Cortex of kidney (tissue), 1 donor: ENCODE measurements around the gene CRYBA1.

Experiments used
- DNase-seq: peaks from one replicate; lab custom pipeline; 2025; lab: John Stamatoyannopoulos, UW

Gene CRYBA1

DNA sequence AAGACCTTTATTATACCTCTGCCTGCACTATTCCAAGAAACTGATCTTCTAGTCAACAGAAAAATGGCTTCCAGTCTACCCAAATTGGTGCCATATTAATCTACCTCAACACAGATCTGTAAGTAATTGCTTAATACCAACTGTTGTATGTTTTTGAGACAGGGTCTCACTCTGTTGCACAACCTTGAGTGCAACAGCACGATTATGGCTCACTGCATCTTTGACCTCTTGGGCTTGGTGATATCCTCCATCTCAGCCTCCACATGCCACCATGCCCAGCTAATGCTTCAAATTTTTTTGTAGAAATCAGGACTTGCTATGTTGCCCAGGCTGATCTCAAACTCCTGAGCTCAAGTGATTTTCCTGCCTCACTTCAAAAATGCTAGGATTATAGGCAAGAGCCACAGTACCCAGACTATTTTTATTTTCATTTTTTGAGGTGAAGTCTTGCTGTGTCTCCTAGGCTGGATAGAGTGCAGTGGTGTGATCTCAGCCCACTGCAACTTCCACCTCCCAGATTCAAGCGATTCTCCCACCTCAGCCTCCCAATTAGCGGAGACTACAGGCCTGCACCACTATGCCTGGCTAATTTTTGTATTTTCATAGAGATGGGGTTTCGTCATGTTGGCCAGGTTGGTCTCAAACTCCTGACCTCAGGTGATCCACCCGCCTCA lies 32.9 kb downstream of the CRYBA1 start:
- DNase-seq, result no peak

DNA sequence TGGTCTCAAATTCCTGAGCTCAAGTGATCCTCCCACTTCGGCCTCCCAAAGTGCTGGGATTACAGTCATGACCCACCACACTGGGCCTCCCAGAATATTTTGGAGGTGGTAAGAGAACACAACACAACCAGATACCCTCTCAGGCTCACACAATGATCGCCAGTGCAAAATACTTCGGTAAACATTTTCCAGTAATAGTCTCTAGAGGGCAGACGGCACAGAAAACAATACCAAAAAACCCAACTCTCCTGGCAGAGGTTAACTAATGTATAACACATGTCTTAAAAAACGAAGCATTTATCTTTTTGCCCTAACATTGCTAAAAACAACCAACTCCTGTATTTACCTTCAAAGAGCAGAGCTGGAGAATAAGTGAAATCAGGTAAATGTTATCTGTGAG lies 36.8 kb downstream of the CRYBA1 start:
- no peak for DNase-seq

DNA sequence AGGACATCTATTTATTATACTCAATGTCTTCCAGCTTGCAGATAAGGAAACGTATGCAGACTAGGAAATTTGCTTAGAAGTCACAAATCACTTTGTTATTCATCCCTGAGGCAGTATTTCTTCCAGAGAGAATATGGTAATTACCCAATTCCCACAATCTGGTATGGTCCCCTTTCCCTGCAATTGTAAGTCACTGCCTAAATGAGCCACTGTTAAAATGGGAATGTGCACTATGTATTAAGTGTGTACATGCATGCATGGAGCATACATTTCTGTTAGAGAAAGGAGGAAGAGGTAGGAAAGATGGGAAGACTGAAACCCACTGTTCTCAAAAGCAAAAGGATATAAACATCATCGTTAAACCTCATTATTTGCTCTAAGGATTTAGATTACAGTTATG lies 37.3 kb downstream of the CRYBA1 start:
- DNase-seq, result no peak

DNA sequence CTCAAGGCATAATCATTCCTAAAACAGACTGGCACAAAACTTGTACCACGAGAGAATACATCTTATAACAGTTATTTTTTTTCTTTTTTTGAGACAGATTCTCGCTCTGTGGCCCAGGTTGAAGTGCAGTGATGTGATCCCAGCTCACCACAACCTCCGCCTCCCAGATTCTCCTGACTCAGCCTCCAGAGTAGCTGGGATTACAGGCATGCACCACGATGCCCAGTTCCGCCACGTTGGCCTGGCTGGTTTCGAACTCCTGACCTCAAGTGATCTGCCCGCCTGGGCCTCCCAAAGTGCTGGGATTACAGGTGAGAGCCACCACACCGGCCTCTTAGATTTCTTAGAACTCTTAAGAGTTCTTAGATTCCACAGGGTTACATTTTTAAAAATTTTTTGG lies 43.2 kb downstream of the CRYBA1 start:
- no peak for DNase-seq

DNA sequence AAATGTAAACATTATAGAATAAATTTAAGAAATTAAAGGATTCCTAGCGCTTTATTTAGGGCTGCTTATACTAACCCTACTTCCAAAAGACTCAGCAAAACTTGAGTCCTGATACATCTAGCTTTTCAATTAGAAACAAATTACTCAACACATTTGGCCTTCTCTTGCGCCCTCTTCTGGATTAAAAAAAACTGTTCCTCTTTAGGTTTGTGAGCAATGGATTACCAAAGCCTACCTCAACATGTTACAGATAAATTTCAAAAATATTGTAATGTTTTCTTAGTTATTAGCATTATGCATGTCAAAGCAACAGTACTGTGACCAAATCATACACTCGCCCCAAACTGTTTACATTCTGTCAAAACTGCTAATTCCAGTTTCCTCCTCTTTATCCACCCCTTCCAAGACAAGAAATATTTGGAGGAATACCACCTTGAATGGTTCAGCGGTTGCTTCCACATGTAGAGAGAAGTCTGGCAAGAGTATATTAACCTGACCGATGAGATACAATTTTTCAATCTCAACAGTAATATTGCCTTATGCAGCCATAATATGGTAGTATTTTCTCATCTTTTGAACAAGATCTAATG lies 44.6 kb downstream of the CRYBA1 start:
- DNase-seq, result no peak

DNA sequence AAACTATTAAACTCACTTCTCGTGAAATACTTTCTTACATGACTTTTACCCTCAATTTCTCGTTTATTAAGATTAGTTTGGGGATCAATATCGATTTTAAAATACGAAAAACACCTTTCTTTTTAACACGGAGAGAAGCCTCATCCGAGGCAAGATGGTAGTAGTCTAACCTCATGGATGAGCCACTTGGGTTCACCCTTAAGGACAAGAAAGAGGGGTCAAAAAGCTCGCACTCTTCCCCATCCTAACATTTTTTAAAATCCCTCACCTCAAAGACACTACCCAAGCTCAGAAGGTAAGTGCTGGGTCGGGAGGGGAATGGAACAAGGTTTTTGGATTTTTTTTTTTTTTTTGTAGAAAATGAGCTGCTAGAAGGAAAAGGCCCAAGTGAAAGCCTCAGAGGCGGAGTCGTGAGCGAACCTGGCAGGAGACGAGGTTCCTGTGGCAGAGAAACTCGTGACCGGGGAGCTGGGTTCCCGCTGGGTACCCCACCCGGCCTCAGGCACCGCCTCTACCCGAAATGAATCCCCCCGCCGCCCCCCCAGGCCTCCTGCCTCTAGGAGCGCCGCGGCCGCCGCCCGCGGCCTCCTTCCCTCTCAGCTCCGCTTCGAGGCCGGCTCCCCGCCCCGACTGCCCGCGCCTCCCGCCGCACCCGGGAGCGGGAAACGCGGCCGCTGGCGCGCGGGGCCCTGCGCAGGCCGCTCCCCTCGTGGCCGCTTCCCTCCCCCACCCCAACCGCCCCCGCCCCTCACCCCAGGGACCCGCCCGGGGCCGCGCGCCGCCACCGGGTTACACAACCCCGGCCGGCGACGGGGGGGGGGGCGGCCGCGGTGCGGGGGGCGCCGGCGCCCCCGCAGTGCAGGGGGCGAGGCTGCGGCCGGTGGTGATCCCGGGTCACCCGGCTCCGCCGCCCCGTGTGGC lies 45.7 kb downstream of the CRYBA1 start:
- no peak for DNase-seq

DNA sequence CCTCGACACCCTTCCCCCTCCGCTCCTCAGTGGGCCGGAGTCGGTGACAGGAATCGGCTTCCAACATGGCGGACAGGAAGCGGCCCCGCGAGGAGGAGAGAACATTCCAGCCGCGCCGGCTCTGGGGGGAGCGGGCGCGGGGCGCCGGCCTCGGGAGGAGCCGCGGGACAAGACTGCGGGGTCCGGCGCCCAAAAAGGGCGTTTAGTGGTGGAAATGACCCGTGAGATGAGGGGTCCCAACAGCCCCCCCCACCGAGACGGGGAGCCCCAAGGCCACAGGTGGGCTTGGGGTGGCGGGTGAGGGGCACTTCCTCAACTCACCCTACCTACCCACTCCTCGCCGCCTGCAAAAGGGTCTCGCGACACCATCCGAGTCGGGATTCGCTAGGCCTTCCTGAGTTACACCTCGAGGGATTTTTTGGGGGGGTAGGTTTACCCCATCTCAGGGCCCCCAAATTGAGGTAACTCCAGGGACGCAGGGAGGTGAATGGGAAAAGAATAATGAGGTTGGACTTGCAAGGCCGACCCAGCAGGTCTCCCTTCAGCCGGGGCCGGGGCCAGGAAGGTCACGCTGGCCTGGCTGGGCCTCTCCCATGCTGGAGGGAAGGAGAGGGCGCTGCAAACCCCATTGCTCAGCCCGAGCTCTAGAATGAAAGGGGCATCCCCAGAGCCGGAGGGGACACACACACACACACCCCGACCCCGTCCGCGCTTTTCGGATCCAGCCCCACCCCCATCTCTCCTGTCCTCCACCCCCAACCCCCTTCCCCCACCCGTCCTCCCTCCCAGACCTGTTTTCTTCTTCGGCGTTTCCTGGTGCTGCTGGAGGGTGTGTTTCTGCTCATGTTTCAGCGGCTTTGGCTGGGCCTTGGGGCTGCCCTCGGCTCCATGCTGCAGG lies 46.6 kb downstream of the CRYBA1 start:
- DNase-seq, result no peak

DNA sequence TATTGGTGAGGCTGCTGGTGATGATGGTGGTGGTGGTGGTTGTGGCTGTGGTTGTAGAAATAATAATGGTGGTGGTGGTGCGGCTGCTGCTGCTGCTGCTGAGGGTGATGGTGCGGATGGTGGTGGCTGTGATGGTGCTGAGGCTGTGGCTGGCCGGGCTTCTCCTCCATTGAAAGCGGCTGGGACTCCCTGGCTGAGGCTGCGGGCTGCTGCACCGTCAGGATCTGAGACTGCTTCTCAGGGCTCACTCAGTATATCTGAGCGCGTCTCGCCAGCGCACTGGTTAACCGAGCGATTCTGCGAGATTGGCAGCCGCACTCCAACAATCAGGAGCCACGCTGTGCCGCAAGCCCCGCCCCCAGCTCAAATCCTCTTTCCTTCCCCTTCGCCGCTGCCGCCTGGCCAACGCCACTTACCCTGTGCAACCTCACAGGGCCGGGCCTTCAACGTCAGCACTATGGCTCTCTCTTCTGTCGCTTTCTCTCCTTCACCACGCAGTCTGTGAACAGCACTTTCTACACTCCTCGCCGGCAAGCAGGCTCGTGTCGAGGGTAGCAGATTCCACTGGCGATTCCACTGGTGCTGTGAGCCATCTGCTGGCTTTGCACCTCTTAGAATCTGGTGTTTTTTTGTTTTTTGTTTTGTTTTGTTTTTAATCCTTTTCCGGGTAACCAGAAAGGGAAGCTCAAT lies 47.4 kb downstream of the CRYBA1 start, which contains the start of gene NUFIP2:
Gene NUFIP2 (minus strand): TSS at position 259 of the 690 bp plus-strand sequence. CDS start 89 bp downstream, at position 170.
- peak; percentile 32 for DNase-seq

DNA sequence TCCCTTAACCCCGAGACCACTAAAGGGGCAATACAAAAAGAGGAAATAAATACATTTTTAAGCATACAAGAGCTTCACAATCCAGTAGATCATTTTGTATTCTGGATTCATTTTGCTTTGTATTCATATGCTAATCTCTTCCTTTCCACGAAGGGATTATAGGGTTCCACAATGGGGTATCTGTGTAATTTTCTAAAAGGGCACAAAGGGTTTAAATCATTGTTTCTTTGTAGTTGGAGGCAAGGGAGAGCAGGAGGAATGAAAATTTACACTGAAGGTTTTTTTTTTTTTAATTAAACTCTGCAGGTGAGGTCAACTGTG lies 47.9 kb downstream of the CRYBA1 start:
- DNase-seq, result no peak

DNA sequence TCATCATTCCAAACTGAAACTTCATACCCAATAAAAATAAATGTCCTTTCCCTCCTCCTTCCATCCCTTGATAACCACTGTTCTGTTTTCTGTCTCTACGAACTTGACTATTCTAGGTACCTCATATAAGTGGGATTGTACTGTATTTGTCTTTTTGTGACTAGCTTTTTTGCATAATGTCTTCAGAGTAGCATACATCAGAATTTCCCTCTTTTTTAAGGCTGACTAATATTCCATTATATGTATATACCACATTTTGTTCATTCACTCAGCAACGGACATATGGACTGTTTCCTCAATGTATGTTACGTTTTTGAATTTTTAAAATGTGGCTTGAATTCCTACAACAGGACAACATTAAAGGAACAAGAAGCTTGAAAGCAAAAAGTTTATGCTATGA lies 48.8 kb downstream of the CRYBA1 start:
- DNase-seq, result no peak

DNA sequence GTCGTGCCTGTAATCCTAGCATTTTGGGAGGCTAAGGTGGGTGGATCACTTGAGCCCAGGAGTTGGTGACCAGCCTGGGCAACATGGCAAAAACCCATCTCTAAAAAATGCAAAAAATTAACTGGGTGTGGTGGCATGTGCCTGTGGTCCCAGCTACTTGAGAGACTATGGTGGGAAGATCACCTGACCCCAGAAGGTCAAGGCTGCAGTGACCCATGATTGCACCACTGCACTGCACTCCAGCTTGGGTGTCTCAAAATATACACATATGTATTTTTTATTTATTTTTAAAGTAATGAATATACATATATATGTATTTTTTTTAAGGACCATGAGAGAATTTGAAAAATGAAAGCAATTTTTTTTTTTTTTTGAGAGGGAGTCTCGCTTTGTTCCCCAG lies 52.4 kb downstream of the CRYBA1 start:
- DNase-seq, result no peak

DNA sequence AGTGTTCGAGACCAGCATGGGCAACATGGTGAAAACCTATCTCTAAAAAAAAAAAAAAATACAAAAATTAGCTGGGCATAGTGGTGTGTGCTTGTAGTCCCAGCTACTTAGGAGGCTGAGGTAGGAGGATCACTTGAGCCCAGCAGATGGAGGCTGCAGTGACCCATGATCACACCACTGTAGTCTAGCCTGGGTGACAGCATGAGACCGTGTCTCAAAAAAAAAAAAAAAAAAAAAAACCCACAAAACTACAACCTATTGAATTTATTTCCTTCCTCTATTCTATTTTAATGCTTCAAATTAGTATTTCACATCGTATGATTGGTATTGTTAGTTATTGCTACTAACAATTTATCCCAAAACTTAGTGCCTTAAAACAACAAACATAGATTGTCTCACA lies 56.7 kb downstream of the CRYBA1 start:
- DNase-seq, result no peak
